Osteocyte (in vitro differentiated cells): Measurements from ENCODE around the gene PITX3. TPM values are rescaled to one million over a fixed set of nuclear protein-coding genes. Genes with fewer than 3 reads are reported as not detected.

Source experiments
- DNase-seq: peaks from one replicate; pipeline ENCODE4 v3.0.0; 2021; ENCODE audit warnings: mixed read lengths; ENCODE audit not compliant: unreplicated experiment; ENCODE audit errors: extremely low spot score
- H3K27ac Mint-ChIP-seq: one replicate; pipeline ENCODE4 v1.8.0; 2021; ENCODE audit warnings: mild to moderate bottlenecking, mixed read lengths; ENCODE audit not compliant: unreplicated experiment
- H3K27me3 Mint-ChIP-seq: one replicate; pipeline ENCODE4 v1.8.0; 2021; ENCODE audit warnings: mixed read lengths; ENCODE audit not compliant: unreplicated experiment
- H3K36me3 Mint-ChIP-seq: one replicate; pipeline ENCODE4 v1.8.0; 2021; ENCODE audit warnings: mixed read lengths; ENCODE audit not compliant: unreplicated experiment
- H3K4me1 Mint-ChIP-seq: one replicate; pipeline ENCODE4 v1.8.0; 2021; ENCODE audit warnings: mixed read lengths; ENCODE audit not compliant: unreplicated experiment
- H3K4me3 Mint-ChIP-seq: one replicate; pipeline ENCODE4 v1.8.0; 2021; ENCODE audit warnings: mild to moderate bottlenecking, moderate library complexity, mixed read lengths; ENCODE audit not compliant: unreplicated experiment
- H3K9me3 Mint-ChIP-seq: one replicate; pipeline ENCODE4 v1.8.0; 2021; ENCODE audit warnings: mixed read lengths; ENCODE audit not compliant: unreplicated experiment
- CTCF ChIP-seq: fragments of 200-600 bp; sonication (generic); IDR thresholded peaks from 2 replicates; pipeline ENCODE4 v1.5.0; 2021; ENCODE audit warnings: antibody characterized with exemption, mild to moderate bottlenecking, moderate library complexity
- long read RNA-seq: library from polyadenylated mRNA; unstranded; transcript quantifications from one replicate; pipeline ENCODE4 v2.0.0, GENCODE V29; 2021
- total RNA-seq: library from RNA; stranded (reverse); gene quantifications from 2 replicates; pipeline ENCODE4 v1.2.1, GENCODE V29; 2021

PITX3 gene
- 0.31 TPM in 1 of 2 replicates, not detected in the other for total RNA-seq
- long read RNA-seq: 0 reads

- Mint-ChIP-seq H3K27ac (peak within 1 kb of the TSS; percentile 57), H3K4me3 (peak within 1 kb of the TSS; percentile 85), H3K4me1 (peaks cover 25% of the 10 kb centered on the region), H3K36me3 (no peaks in the 10 kb centered on the region), H3K27me3 (peaks cover 33% of the 10 kb centered on the region), H3K9me3 (no peaks in the 10 kb centered on the region)
- TF ChIP-seq CTCF: no peak
- peak; percentile 97 for DNase-seq
Measured at GRCh38 chr10:102241444-102242117, at the start of gene PITX3. Gene PITX3 (minus strand): TSS chr10:102241512. CDS start chr10:102232080, 9,432 bp downstream.

- H3K4me3 Mint-ChIP-seq: no peak overlapping the region
- no peaks in the 10 kb centered on the region for H3K9me3 Mint-ChIP-seq
- no peak overlapping the region for H3K27ac Mint-ChIP-seq
- TF ChIP-seq CTCF: no peak
- no peaks in the 10 kb centered on the region for H3K27me3 Mint-ChIP-seq
- H3K4me1 Mint-ChIP-seq: peaks cover 17% of the 10 kb centered on the region
- H3K36me3 Mint-ChIP-seq: peaks cover 8% of the 10 kb centered on the region
- no peak for DNase-seq
Measured at GRCh38 chr10:102289840-102290239, 48.5 kb upstream of the PITX3 start.

- no peak for DNase-seq
Measured at GRCh38 chr10:102289356-102289755, 48.0 kb upstream of the PITX3 start.

GRCh38 chr10:102287991-102288390 is 46.7 kb upstream of the PITX3 start:
- no peak overlapping the region for H3K4me3 Mint-ChIP-seq
- no peaks in the 10 kb centered on the region for H3K9me3 Mint-ChIP-seq
- no peak for TF ChIP-seq CTCF
- H3K27ac Mint-ChIP-seq: no peak overlapping the region
- peaks cover 9% of the 10 kb centered on the region for H3K36me3 Mint-ChIP-seq
- H3K4me1 Mint-ChIP-seq: peaks cover 17% of the 10 kb centered on the region
- no peaks in the 10 kb centered on the region for H3K27me3 Mint-ChIP-seq
- DNase-seq: no peak

More at GRCh38 chr10:102289356-102289755, 48.0 kb upstream of the PITX3 start:
- H3K9me3 Mint-ChIP-seq: no peaks in the 10 kb centered on the region
- no peak overlapping the region for H3K4me3 Mint-ChIP-seq
- H3K4me1 Mint-ChIP-seq: peaks cover 17% of the 10 kb centered on the region
- no peaks in the 10 kb centered on the region for H3K27me3 Mint-ChIP-seq
- no peak for TF ChIP-seq CTCF
- peaks cover 9% of the 10 kb centered on the region for H3K36me3 Mint-ChIP-seq
- no peak overlapping the region for H3K27ac Mint-ChIP-seq

DNA sequence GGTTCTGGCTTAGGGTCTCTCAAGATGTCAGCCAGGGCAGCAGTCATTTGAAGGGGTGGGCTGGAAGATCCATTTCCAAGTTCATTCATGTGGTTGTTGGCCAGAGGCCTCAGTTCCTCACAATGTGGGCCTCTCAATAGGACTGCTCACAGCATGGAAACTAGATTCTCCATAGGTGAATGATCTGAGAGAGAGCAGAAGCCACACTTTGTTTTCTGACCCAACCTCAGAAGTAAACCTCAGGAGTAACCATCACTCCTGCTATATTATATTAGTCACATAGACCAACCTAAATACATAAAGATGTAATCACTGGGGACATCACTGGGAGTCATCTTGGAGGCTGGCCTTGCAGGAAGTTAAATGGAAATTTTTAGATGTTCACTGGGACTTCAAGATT is 46.2 kb upstream of the PITX3 start:
- TF ChIP-seq CTCF: no peak
- Mint-ChIP-seq H3K27ac (no peak overlapping the region), H3K4me1 (peaks cover 17% of the 10 kb centered on the region), H3K27me3 (no peaks in the 10 kb centered on the region), H3K36me3 (peaks cover 9% of the 10 kb centered on the region), H3K9me3 (no peaks in the 10 kb centered on the region), H3K4me3 (no peak overlapping the region)
- no peak for DNase-seq
